H1 (cell line): ENCODE data around the gene RNPEPL1. TPM values are rescaled to one million over a fixed set of nuclear protein-coding genes. Genes with fewer than 3 reads are reported as not detected.

Source experiments
- CTCF ChIA-PET: fragments of 300-600 bp; sonication (Branson Sonifier 250); formaldehyde crosslinking; loops from one replicate; lab custom pipeline; 2021; ENCODE audit not compliant: partially characterized antibody; lab: Charles Lee
- POLR2A ChIA-PET: fragments of 300-600 bp; sonication (Branson Sonifier 250); formaldehyde crosslinking; loops from one replicate; lab custom pipeline; 2021; ENCODE audit warnings: inconsistent platforms; ENCODE audit not compliant: partially characterized antibody; lab: Charles Lee
- DNase-seq, 2 experiments: peaks; one replicate each; pipeline versions ENCODE4 v3.0.0 to v3.0.0-alpha.2; 2010 to 2022; ENCODE audit warnings: low spot score in 2 of 2, low read depth in 1 of 2, mixed read lengths in 1 of 2
- FAIRE-seq: peaks from 2 replicates; lab custom pipeline; 2011; peaks lifted over from hg19 to GRCh38; lab: Jason Lieb, UNC
- H2AFZ ChIP-seq: 2 replicates; pipeline ENCODE4 v1.8.1; 2012; ENCODE audit warnings: low read length, inconsistent platforms
- H2AK5ac ChIP-seq: 2 replicates; pipeline ENCODE4 v1.6.1; 2013; ENCODE audit warnings: low read depth, low read length
- H2BK120ac ChIP-seq: replicated peaks from 2 replicates; pipeline ENCODE3; 2013; ENCODE audit warnings: low read depth, low read length, inconsistent platforms
- H2BK12ac ChIP-seq: 2 replicates; pipeline ENCODE4 v1.6.1; 2013; ENCODE audit warnings: low read depth, low read length
- H2BK15ac ChIP-seq: 2 replicates; pipeline ENCODE4 v1.6.1; 2013; ENCODE audit warnings: low read length
- H2BK20ac ChIP-seq: 2 replicates; pipeline ENCODE4 v1.6.1; 2013; ENCODE audit warnings: low read length
- H2BK5ac ChIP-seq: 2 replicates; pipeline ENCODE4 v1.6.1; 2013; ENCODE audit warnings: low read depth, low read length
- H3K14ac ChIP-seq: 2 replicates; pipeline ENCODE4 v1.6.1; 2013; ENCODE audit warnings: inconsistent platforms; ENCODE audit not compliant: insufficient read length
- H3K18ac ChIP-seq: 2 replicates; pipeline ENCODE4 v1.6.1; 2013; ENCODE audit warnings: low read length; ENCODE audit errors: extremely low read depth
- H3K23ac ChIP-seq: 2 replicates; pipeline ENCODE4 v1.6.1; 2013; ENCODE audit warnings: inconsistent platforms; ENCODE audit not compliant: insufficient read length
- H3K23me2 ChIP-seq: 2 replicates; pipeline ENCODE4 v1.6.1; 2013; ENCODE audit warnings: low read depth, low read length
- H3K27ac ChIP-seq: 2 replicates; pipeline ENCODE4 v1.6.1; 2011; ENCODE audit warnings: low read depth, low read length, inconsistent platforms
- H3K27me3 ChIP-seq, 4 experiments: replicated peaks in 1 of 4; 1 replicate in 1 of 4; 2 replicates in 3 of 4; pipeline versions ENCODE4 v1.6.1 to v1.8.1; 2011 to 2013; ENCODE audit warnings: low read length in 3 of 4, mild to moderate bottlenecking in 3 of 4, inconsistent platforms in 2 of 4, mixed read lengths in 2 of 4, moderate library complexity in 1 of 4; ENCODE audit not compliant: control insufficient read depth in 3 of 4, insufficient read depth in 3 of 4; ENCODE audit errors: extremely low read depth in 1 of 4
- H3K36me3 ChIP-seq, 4 experiments: 2 replicates each; pipeline versions ENCODE4 v1.6.1 to v1.8.1; 2011 to 2013; ENCODE audit warnings: mild to moderate bottlenecking in 4 of 4, low read length in 3 of 4, moderate library complexity in 2 of 4, control low read depth in 1 of 4, inconsistent platforms in 1 of 4; ENCODE audit not compliant: insufficient read depth in 4 of 4, control insufficient read depth in 2 of 4
- H3K4ac ChIP-seq: replicated peaks from 2 replicates; pipeline ENCODE3; 2013; ENCODE audit warnings: low read length, low read depth, mixed read lengths, inconsistent platforms; ENCODE audit not compliant: insufficient read length
- H3K4me1 ChIP-seq, 4 experiments: replicated peaks in 1 of 4; 1 replicate in 1 of 4; 2 replicates in 3 of 4; pipeline versions ENCODE4 v1.6.1 to v1.8.1; 2011 to 2013; ENCODE audit warnings: low read length in 3 of 4, inconsistent platforms in 2 of 4, mixed read lengths in 1 of 4; ENCODE audit not compliant: insufficient read depth in 4 of 4, control insufficient read depth in 3 of 4
- H3K4me2 ChIP-seq, 2 experiments: 2 replicates each; pipeline versions ENCODE4 v1.6.1 to v1.8.1; 2011 to 2013; ENCODE audit warnings: low read depth in 2 of 2, low read length in 2 of 2, control low read depth in 1 of 2, inconsistent platforms in 1 of 2, mild to moderate bottlenecking in 1 of 2; ENCODE audit not compliant: insufficient read depth in 1 of 2
- H3K4me3 ChIP-seq, 4 experiments: fragments of 200-600, 300-600 bp in 1 of 4; sonication (generic), shearing (Covaris generic), sonication (Bioruptor Twin) in 1 of 4; 2 replicates each; pipeline versions ENCODE4 v1.5.1 to v1.8.1; 2011 to 2016; ENCODE audit warnings: low read length in 4 of 4, low read depth in 3 of 4, control low read depth in 2 of 4, inconsistent platforms in 2 of 4, mild to moderate bottlenecking in 2 of 4, mixed read lengths in 1 of 4, moderate library complexity in 1 of 4; ENCODE audit not compliant: insufficient read depth in 2 of 4; ENCODE audit errors: extremely low read depth in 1 of 4
- H3K56ac ChIP-seq: replicated peaks from 2 replicates; pipeline ENCODE3; 2013; ENCODE audit warnings: low read depth, mild to moderate bottlenecking, mixed read lengths, low read length, inconsistent platforms; ENCODE audit not compliant: insufficient read length
- H3K79me1 ChIP-seq: 2 replicates; pipeline ENCODE4 v1.6.1; 2013; ENCODE audit warnings: low read depth, low read length, control low read depth
- H3K79me2 ChIP-seq, 2 experiments: 2 replicates each; pipeline versions ENCODE4 v1.6.1 to v1.8.1; 2012 to 2013; ENCODE audit warnings: low read length in 2 of 2, mild to moderate bottlenecking in 2 of 2, inconsistent platforms in 1 of 2; ENCODE audit not compliant: insufficient read depth in 2 of 2, control insufficient read depth in 1 of 2
- H3K9ac ChIP-seq, 4 experiments: replicated peaks in 1 of 4; 1 replicate in 1 of 4; 2 replicates in 3 of 4; pipeline versions ENCODE4 v1.6.1 to v1.8.1; 2011 to 2013; ENCODE audit warnings: low read depth in 3 of 4, low read length in 3 of 4, control low read depth in 2 of 4, mild to moderate bottlenecking in 2 of 4, moderate library complexity in 2 of 4, inconsistent platforms in 1 of 4; ENCODE audit errors: extremely low read depth in 1 of 4
- H3K9me3 ChIP-seq, 2 experiments: 2 replicates each; pipeline versions ENCODE4 v1.6.1 to v1.8.1; 2012 to 2013; ENCODE audit warnings: mild to moderate bottlenecking in 2 of 2, moderate library complexity in 2 of 2, control low read depth in 1 of 2, inconsistent platforms in 1 of 2, low read depth in 1 of 2, low read length in 1 of 2, mixed read lengths in 1 of 2; ENCODE audit not compliant: insufficient read depth in 2 of 2
- H4K20me1 ChIP-seq, 2 experiments: replicated peaks in 1 of 2; 2 replicates each; pipeline versions ENCODE3 to v1.8.1; 2011 to 2013; ENCODE audit warnings: inconsistent platforms in 2 of 2, low read length in 2 of 2, mild to moderate bottlenecking in 1 of 2; ENCODE audit not compliant: insufficient read depth in 2 of 2, control insufficient read depth in 1 of 2
- H4K5ac ChIP-seq: 2 replicates; pipeline ENCODE4 v1.6.1; 2013; ENCODE audit warnings: low read length, low read depth, mixed read lengths, inconsistent platforms; ENCODE audit not compliant: insufficient read length
- H4K8ac ChIP-seq: 2 replicates; pipeline ENCODE4 v1.8.0; 2013; ENCODE audit warnings: mild to moderate bottlenecking, moderate library complexity, low read length, inconsistent platforms; ENCODE audit not compliant: insufficient read depth; ENCODE audit errors: extremely low read depth
- H4K91ac ChIP-seq: replicated peaks from 2 replicates; pipeline ENCODE3; 2013; ENCODE audit warnings: low read length, mixed read lengths, inconsistent platforms; ENCODE audit not compliant: insufficient read length
- BCL11A ChIP-seq, 2 experiments: IDR thresholded peaks; one replicate each; pipeline ENCODE4 v1.6.1; 2011; ENCODE audit warnings: low read depth in 2 of 2, low read length in 2 of 2, mild to moderate bottlenecking in 2 of 2
- CBX5 ChIP-seq: fragments of 300-800, 300-1000 bp; sonication (generic); IDR thresholded peaks from 2 replicates; pipeline ENCODE4 v1.7.1; 2016; ENCODE audit warnings: antibody characterized with exemption, low read length, low read depth
- CBX8 ChIP-seq: fragments of 300-800, 300-1000 bp; sonication (generic); IDR thresholded peaks from 2 replicates; pipeline ENCODE4 v1.7.1; 2016; ENCODE audit warnings: low read depth, low read length, borderline replicate concordance
- EGR1 ChIP-seq: IDR thresholded peaks from 2 replicates; pipeline ENCODE4 v1.6.1; 2011; ENCODE audit warnings: low read depth, low read length, borderline replicate concordance
- EP300 ChIP-seq, 2 experiments: IDR thresholded peaks; 1 replicate in 1 of 2; 2 replicates in 1 of 2; pipeline ENCODE4 v1.6.1; 2011 to 2012; ENCODE audit warnings: low read depth in 2 of 2, low read length in 2 of 2, mild to moderate bottlenecking in 2 of 2, borderline replicate concordance in 1 of 2, inconsistent platforms in 1 of 2, moderate library complexity in 1 of 2
- GTF2F1 ChIP-seq: IDR thresholded peaks from 2 replicates; pipeline ENCODE4 v1.6.1; 2012; ENCODE audit warnings: low read depth, low read length, improper control_type of control experiment, borderline replicate concordance
- RAD21 ChIP-seq, 2 experiments: IDR thresholded peaks in 1 of 2; conservative IDR thresholded peaks in 1 of 2; 2 replicates each; pipeline ENCODE4 v1.6.1; 2011; ENCODE audit warnings: low read depth in 2 of 2, low read length in 2 of 2, improper control_type of control experiment in 1 of 2, inconsistent platforms in 1 of 2, mild to moderate bottlenecking in 1 of 2, moderate library complexity in 1 of 2
- SAP30 ChIP-seq: fragments of 300-600 bp; sonication (generic); IDR thresholded peaks from 2 replicates; pipeline ENCODE4 v1.7.1; 2012; ENCODE audit warnings: low read length, moderate library complexity, mild to moderate bottlenecking, inconsistent platforms; ENCODE audit not compliant: insufficient read depth, insufficient replicate concordance
- SRF ChIP-seq: IDR thresholded peaks from 2 replicates; pipeline ENCODE4 v1.6.1; 2011; ENCODE audit warnings: mild to moderate bottlenecking, low read depth, low read length, moderate library complexity
- WGBS, 2 experiments: shearing (Covaris generic) in 1 of 2; methylation state at CpG; one replicate each; pipeline versions ENCODE4 v1.1.6 to v1.1.7; 2013 to 2015; ENCODE audit warnings: low lambda C conversion rate in 2 of 2, mixed read lengths in 2 of 2, inconsistent platforms in 1 of 2, low coverage in 1 of 2, missing lambda C conversion rate in 1 of 2; ENCODE audit not compliant: insufficient replicate concordance in 2 of 2, insufficient coverage in 1 of 2, insufficient read length in 1 of 2; ENCODE audit errors: extremely low coverage in 1 of 2, missing lambda C conversion rate in 1 of 2; 5-methylcytosine and 5-hydroxymethylcytosine counted together
- polyA plus RNA-seq, 7 experiments: library from polyadenylated mRNA; depleted of rRNA in 3 of 7; stranded (reverse) in 5 of 7; unstranded in 2 of 7; fragments of >200 nt in 5 of 7; fragments of 200-250 nt in 2 of 7; gene quantifications; 1 replicate in 5 of 7; 2 replicates in 1 of 7; 4 replicates in 1 of 7; pipeline versions ENCODE4 v1.2.1 to v1.2.3, GENCODE V29; 2011 to 2013; ENCODE audit warnings: missing spikeins in 2 of 7, mixed read lengths in 2 of 7
- total RNA-seq: library from RNA; stranded (reverse); fragmentation: NEBNext Ultra II Directional; extraction: Animal tissue kit (Norgen Biotek cat#: 25700); gene quantifications from 2 replicates; pipeline ENCODE4 v1.2.1, GENCODE V29; 2021
- TF ChIP-seq, protein P1 (sequence below): IDR thresholded peaks from 2 replicates; pipeline ENCODE4 v1.6.1; 2012; ENCODE audit warnings: low read length, inconsistent platforms

RNPEPL1 gene
- total and polyA plus RNA-seq, 2 of the 8 experiments (the other 6 are each of a cell fraction or from before 2014, with no cell fraction given), result 9.0 to 11.3 TPM

DNA sequence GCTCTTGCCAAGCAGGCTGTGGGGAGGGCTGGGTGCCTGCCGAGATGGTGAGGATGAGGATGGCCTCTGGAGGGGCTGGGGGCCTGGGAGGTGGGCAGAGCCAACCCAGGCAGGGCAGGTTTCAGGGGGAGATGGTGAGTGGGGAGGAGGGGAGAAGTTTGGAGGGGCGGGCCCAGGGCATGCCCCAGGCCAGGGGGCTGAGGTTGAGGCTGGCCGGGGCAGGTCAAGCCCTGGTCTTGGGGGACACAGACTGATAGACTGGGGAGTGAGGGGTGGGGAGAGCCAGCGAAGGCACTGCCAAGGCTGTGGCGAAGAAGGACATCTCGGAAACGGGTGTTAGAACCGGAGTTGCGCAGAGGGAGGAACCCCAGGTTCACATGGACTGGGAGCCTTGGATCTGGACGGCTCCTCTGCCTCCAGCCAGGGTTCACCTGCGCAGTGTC lies 30.9 kb downstream of the RNPEPL1 start:
- H3K4me2 ChIP-seq, result no peak overlapping the region
- no peak for FAIRE-seq
- no peaks in the 10 kb centered on the region for H3K4me1 ChIP-seq
- H3K56ac ChIP-seq, result no peak overlapping the region
- no peak overlapping the region for H3K14ac ChIP-seq
- no peak overlapping the region for H3K4ac ChIP-seq
- no peaks in the 10 kb centered on the region for H3K79me1 ChIP-seq
- no peak overlapping the region for H4K5ac ChIP-seq
- no peak overlapping the region for H3K9ac ChIP-seq
- no peak overlapping the region for H2AFZ ChIP-seq
- no peak overlapping the region for H2BK12ac ChIP-seq
- WGBS, 2 experiments, result 89% methylated on average over 10 of the region's 11 CpGs; no CpG with 5 or more reads in 1 of the 2 experiments
- no peak overlapping the region for H2BK15ac ChIP-seq
- H3K4me3 ChIP-seq, result no peak overlapping the region
- no peak overlapping the region for H4K91ac ChIP-seq
- POLR2A ChIA-PET, result no interaction called here
- H4K20me1 ChIP-seq, result peaks cover 0 to 8% of the 10 kb centered on the region in 2 experiments
- H3K18ac ChIP-seq, result no peak overlapping the region
- DNase-seq, result no peak
- no peak overlapping the region for H2AK5ac ChIP-seq
- CTCF ChIA-PET, result no interaction called here
- no peak overlapping the region for H4K8ac ChIP-seq
- no peaks in the 10 kb centered on the region for H3K27me3 ChIP-seq
- H2BK5ac ChIP-seq, result no peak overlapping the region
- no peaks in the 10 kb centered on the region for H3K23me2 ChIP-seq
- no peaks in the 10 kb centered on the region for H3K79me2 ChIP-seq
- H3K27ac ChIP-seq, result no peak overlapping the region
- no peak for TF ChIP-seq CBX5
- TF ChIP-seq BCL11A (IDR thresholded peaks at IDR 0.05; ENCODE audit: low read depth in 2 of 2, low read length in 2 of 2), result no peak
- TF ChIP-seq GTF2F1, result no peak
- TF ChIP-seq, protein P1, sequence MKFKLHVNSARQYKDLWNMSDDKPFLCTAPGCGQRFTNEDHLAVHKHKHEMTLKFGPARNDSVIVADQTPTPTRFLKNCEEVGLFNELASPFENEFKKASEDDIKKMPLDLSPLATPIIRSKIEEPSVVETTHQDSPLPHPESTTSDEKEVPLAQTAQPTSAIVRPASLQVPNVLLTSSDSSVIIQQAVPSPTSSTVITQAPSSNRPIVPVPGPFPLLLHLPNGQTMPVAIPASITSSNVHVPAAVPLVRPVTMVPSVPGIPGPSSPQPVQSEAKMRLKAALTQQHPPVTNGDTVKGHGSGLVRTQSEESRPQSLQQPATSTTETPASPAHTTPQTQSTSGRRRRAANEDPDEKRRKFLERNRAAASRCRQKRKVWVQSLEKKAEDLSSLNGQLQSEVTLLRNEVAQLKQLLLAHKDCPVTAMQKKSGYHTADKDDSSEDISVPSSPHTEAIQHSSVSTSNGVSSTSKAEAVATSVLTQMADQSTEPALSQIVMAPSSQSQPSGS, result no peak
- TF ChIP-seq RAD21 (IDR thresholded peaks at IDR 0.05 in 1 of 2, conservative IDR thresholded peaks at IDR 0.05 in 1 of 2; ENCODE audit: low read depth in 2 of 2, low read length in 2 of 2), result no peak
- no peak for TF ChIP-seq EP300 (IDR thresholded peaks at IDR 0.05; ENCODE audit: borderline replicate concordance in 1 of 2, low read depth in 2 of 2, low read length in 2 of 2)
- no peak for TF ChIP-seq CBX8
- TF ChIP-seq SRF, result no peak
- TF ChIP-seq EGR1, result no peak
- TF ChIP-seq SAP30, result no peak
- H3K9me3 ChIP-seq, result no peaks in the 10 kb centered on the region
- H3K36me3 ChIP-seq, result peaks cover 0 to 8% (median 5%) of the 10 kb centered on the region in 4 experiments; a peak in 4 of 8 replicates
- no peak overlapping the region for H2BK20ac ChIP-seq
- no peak overlapping the region for H2BK120ac ChIP-seq
- H3K23ac ChIP-seq, result no peak overlapping the region
